Measurements from ENCODE around the gene GRK2. TPM values are rescaled to one million over a fixed set of nuclear protein-coding genes. Genes with fewer than 3 reads are reported as not detected.

GRK2 gene
- total and polyA plus RNA-seq, 2 of the 8 experiments (the other 6 are each of a cell fraction or from before 2014, with no cell fraction given) = 47.3 to 49.7 TPM

DNA sequence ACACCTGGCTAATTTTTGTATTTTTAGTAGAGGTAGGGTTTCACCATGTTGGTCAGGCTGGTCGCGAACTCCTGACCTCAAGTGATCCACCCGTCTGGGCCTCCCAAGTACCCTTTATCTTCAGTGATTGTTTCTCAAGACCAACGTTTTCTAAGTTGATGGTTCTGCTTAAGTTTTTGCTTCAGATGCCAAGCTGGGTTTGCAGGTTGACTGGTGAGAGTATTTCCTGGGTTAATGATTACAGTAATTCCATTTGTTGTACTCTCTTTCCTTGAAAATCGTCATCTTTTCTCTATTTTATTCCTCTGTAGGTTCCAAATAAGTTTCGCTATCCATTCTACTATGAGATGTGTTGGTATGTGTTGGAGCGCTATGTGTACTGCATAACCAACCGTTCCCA is 38.5 kb upstream of the GRK2 start:
- FAIRE-seq (no peak), DNase-seq (ENCODE audit: low read depth in 1 of 2, low spot score in 2 of 2) (no peak)
- ChIA-PET POLR2A (ENCODE audit: partially characterized antibody) (interaction anchor here (1.5 kb wide), 1 partner anchor 12 kb away, joined by 3 read pairs; no protein-coding TSS in a partner anchor), CTCF (ENCODE audit: partially characterized antibody) (interaction anchor here (0.6 kb wide), 2 partner anchors 67 to 889 kb away, joined by 3 read pairs; no protein-coding TSS in a partner anchor)
- no peak overlapping the region for H3K4ac ChIP-seq (replicated peaks; ENCODE audit: insufficient read length, low read depth, low read length)
- no peak overlapping the region for H3K4me3 ChIP-seq (ENCODE audit: extremely low read depth in 1 of 4, insufficient read depth in 2 of 4, low read depth in 3 of 4, low read length in 4 of 4)
- H3K79me2 ChIP-seq (ENCODE audit: control insufficient read depth in 1 of 2, insufficient read depth in 2 of 2, low read length in 2 of 2) = no peaks in the 10 kb centered on the region
- H2BK20ac ChIP-seq (ENCODE audit: low read length) = no peak overlapping the region
- H3K27me3 ChIP-seq (replicated peaks in 1 of 4; ENCODE audit: control insufficient read depth in 3 of 4, extremely low read depth in 1 of 4, insufficient read depth in 3 of 4, low read length in 3 of 4) = no peaks in the 10 kb centered on the region
- H2BK5ac ChIP-seq (ENCODE audit: low read depth, low read length) = no peak overlapping the region
- H3K36me3 ChIP-seq (ENCODE audit: control insufficient read depth in 2 of 4, insufficient read depth in 4 of 4, low read length in 3 of 4) = peaks cover 17 to 59% (median 36%) of the 10 kb centered on the region in 4 experiments; a peak in 7 of 8 replicates
- H3K4me1 ChIP-seq (replicated peaks in 1 of 4; ENCODE audit: control insufficient read depth in 3 of 4, insufficient read depth in 4 of 4, low read length in 3 of 4) = no peaks in the 10 kb centered on the region
- no peak overlapping the region for H3K27ac ChIP-seq (ENCODE audit: low read depth, low read length)
- no peak overlapping the region for H3K4me2 ChIP-seq (ENCODE audit: insufficient read depth in 1 of 2, low read depth in 2 of 2, low read length in 2 of 2)
- no peak overlapping the region for H2BK15ac ChIP-seq (ENCODE audit: low read length)
- H4K8ac ChIP-seq (ENCODE audit: extremely low read depth, insufficient read depth, low read length) = no peak overlapping the region
- no peak overlapping the region for H2BK120ac ChIP-seq (replicated peaks; ENCODE audit: low read depth, low read length)
- H3K14ac ChIP-seq (ENCODE audit: insufficient read length) = no peak overlapping the region
- 89% methylated on average over 8 of the region's 8 CpGs; no CpG with 5 or more reads in 1 of the 2 experiments for WGBS, 2 experiments (ENCODE audit: extremely low coverage in 1 of 2, insufficient coverage in 1 of 2, insufficient read length in 1 of 2, insufficient replicate concordance in 2 of 2, low coverage in 1 of 2, low lambda C conversion rate in 2 of 2, missing lambda C conversion rate in 1 of 2)
- no peaks in the 10 kb centered on the region for H3K9me3 ChIP-seq (ENCODE audit: insufficient read depth in 2 of 2, low read depth in 1 of 2, low read length in 1 of 2)
- H3K79me1 ChIP-seq (ENCODE audit: low read depth, low read length) = no peaks in the 10 kb centered on the region
- no peak overlapping the region for H4K5ac ChIP-seq (ENCODE audit: insufficient read length, low read depth, low read length)
- no peaks in the 10 kb centered on the region for H3K23me2 ChIP-seq (ENCODE audit: low read depth, low read length)
- H4K20me1 ChIP-seq (replicated peaks in 1 of 2; ENCODE audit: control insufficient read depth in 1 of 2, insufficient read depth in 2 of 2, low read length in 2 of 2) = no peaks in the 10 kb centered on the region
- H3K56ac ChIP-seq (replicated peaks; ENCODE audit: insufficient read length, low read depth, low read length) = no peak overlapping the region
- no peak overlapping the region for H2AFZ ChIP-seq (ENCODE audit: low read length)
- H2BK12ac ChIP-seq (ENCODE audit: low read depth, low read length) = no peak overlapping the region
- no peak overlapping the region for H4K91ac ChIP-seq (replicated peaks; ENCODE audit: insufficient read length, low read length)
- H3K9ac ChIP-seq (replicated peaks in 1 of 4; ENCODE audit: extremely low read depth in 1 of 4, low read depth in 3 of 4, low read length in 3 of 4) = no peak overlapping the region
- H2AK5ac ChIP-seq (ENCODE audit: low read depth, low read length) = no peak overlapping the region
- no peak overlapping the region for H3K23ac ChIP-seq (ENCODE audit: insufficient read length)
- H3K18ac ChIP-seq (ENCODE audit: extremely low read depth, low read length) = no peak overlapping the region
- no peak for TF ChIP-seq BACH1 (IDR thresholded peaks at IDR 0.05; ENCODE audit: low read length)
- TF ChIP-seq EZH2 (IDR thresholded peaks at IDR 0.05; ENCODE audit: low read depth, low read length, severe bottlenecking) = no peak
- TF ChIP-seq RBBP5 (IDR thresholded peaks at IDR 0.05; ENCODE audit: borderline replicate concordance, low read depth, low read length) = no peak
- no peak for TF ChIP-seq TBP (IDR thresholded peaks at IDR 0.05; ENCODE audit: low read depth, low read length)
- no peak for TF ChIP-seq ATF2 (IDR thresholded peaks at IDR 0.05; ENCODE audit: low read length)
- no peak for TF ChIP-seq SUZ12 (IDR thresholded peaks at IDR 0.05; ENCODE audit: low read length)
- no peak for TF ChIP-seq HDAC6 (IDR thresholded peaks at IDR 0.05; ENCODE audit: low read depth, low read length)
- TF ChIP-seq TEAD4 (IDR thresholded peaks at IDR 0.05; ENCODE audit: low read depth, low read length) = no peak
- no peak for TF ChIP-seq RAD21 (IDR thresholded peaks at IDR 0.05 in 1 of 2, conservative IDR thresholded peaks at IDR 0.05 in 1 of 2; ENCODE audit: low read depth in 2 of 2, low read length in 2 of 2)
- TF ChIP-seq GTF2F1 (IDR thresholded peaks at IDR 0.05; ENCODE audit: borderline replicate concordance, low read depth, low read length) = no peak
- TF ChIP-seq NRF1 (IDR thresholded peaks at IDR 0.05; ENCODE audit: low read depth, low read length) = no peak

Data from H1 (cell line).